ENCODE data around the gene JAM3. TPM values are rescaled to one million over a fixed set of nuclear protein-coding genes. Genes with fewer than 3 reads are reported as not detected.

Gene JAM3
- total and polyA plus RNA-seq, 2 donors (not counting 1 experiment from before 2014, with no cell fraction given), result 13.5 to 29.6 TPM

- intact Hi-C loops (cut with micrococcal nuclease), result no loop called here
- no peak overlapping the region for H3K4me2 ChIP-seq (replicated peaks; ENCODE audit: low read depth, low read length, poor library complexity, severe bottlenecking)
- POLR2A ChIA-PET, result no interaction called here
- no peak overlapping the region for H2AFZ ChIP-seq (ENCODE audit: insufficient read depth, low read depth, low read length, poor library complexity, severe bottlenecking)
- peaks cover 0 to 12% of the 10 kb centered on the region in 2 experiments for H3K36me3 ChIP-seq (replicated peaks in 1 of 2; ENCODE audit: control extremely low read depth in 1 of 2, control insufficient read depth in 1 of 2, extremely low read depth in 1 of 2, insufficient read depth in 2 of 2, low read length in 1 of 2)
- 95% methylated on average over 7 of the region's 7 CpGs for WGBS (ENCODE audit: insufficient coverage)
- no peaks in the 10 kb centered on the region for H3K9me3 ChIP-seq (ENCODE audit: control extremely low read depth in 1 of 3, control insufficient read depth in 2 of 3, insufficient read depth in 1 of 3, low read length in 2 of 3)
- no peaks in the 10 kb centered on the region for H4K20me1 ChIP-seq (ENCODE audit: control insufficient read depth, insufficient read depth, low read length, poor library complexity, severe bottlenecking)
- H3K79me2 ChIP-seq (ENCODE audit: control insufficient read depth, insufficient read depth, low read length), result no peaks in the 10 kb centered on the region
- Mint-ChIP-seq H3K9me3 (ENCODE audit: insufficient read depth) (no peaks in the 10 kb centered on the region), H3K4me1 (no peaks in the 10 kb centered on the region), H3K27me3 (no peaks in the 10 kb centered on the region), H3K27ac (no peak overlapping the region), H3K4me3 (no peak overlapping the region)
- no peaks in the 10 kb centered on the region for H3K27me3 ChIP-seq (replicated peaks in 1 of 4; ENCODE audit: control extremely low read depth in 1 of 4, control insufficient read depth in 3 of 4, insufficient read depth in 4 of 4, low read length in 3 of 4)
- no peak overlapping the region for H3K27ac ChIP-seq (ENCODE audit: low read length in 2 of 2)
- no peaks in the 10 kb centered on the region for H3K4me1 ChIP-seq (ENCODE audit: control insufficient read depth in 2 of 2, insufficient read depth in 2 of 2, low read length in 2 of 2)
- CTCF ChIA-PET, result interaction anchor here (1.0 to 3.3 kb wide), 5 partner anchors 72 to 161 kb away, joined by 3 to 68 read pairs (median 4); no protein-coding TSS in a partner anchor
- no peak for ATAC-seq (ENCODE audit: low read depth)
- H3K4me3 ChIP-seq (ENCODE audit: control extremely low read depth in 1 of 5, extremely low read depth in 1 of 5, insufficient read depth in 1 of 5, low read depth in 2 of 5, low read length in 4 of 5), result no peak overlapping the region
- no peak overlapping the region for H3K9ac ChIP-seq (ENCODE audit: low read length)
- DNase-seq, result no peak
- no peak for TF ChIP-seq EZH2 (IDR thresholded peaks at IDR 0.05; ENCODE audit: borderline replicate concordance, insufficient read depth, low read depth, low read length, poor library complexity, severe bottlenecking)
- TF ChIP-seq CTCF (IDR thresholded peaks at IDR 0.05), result no peak
Observed at GRCh38 chr11:134140961-134141490, 72.2 kb downstream of the JAM3 start.

- 100% methylated on average over 3 of the region's 6 CpGs for WGBS (ENCODE audit: insufficient coverage)
- no peaks in the 10 kb centered on the region for H3K9me3 Mint-ChIP-seq (ENCODE audit: insufficient read depth)
- intact Hi-C loops (cut with micrococcal nuclease), result no loop called here
- H3K36me3 ChIP-seq (replicated peaks in 1 of 2; ENCODE audit: control extremely low read depth in 1 of 2, control insufficient read depth in 1 of 2, extremely low read depth in 1 of 2, insufficient read depth in 2 of 2, low read length in 1 of 2), result peaks cover 0 to 13% of the 10 kb centered on the region in 2 experiments
- no peak overlapping the region for H3K9ac ChIP-seq (ENCODE audit: low read length)
- H4K20me1 ChIP-seq (ENCODE audit: control insufficient read depth, insufficient read depth, low read length, poor library complexity, severe bottlenecking), result no peaks in the 10 kb centered on the region
- no peak overlapping the region for H3K27ac Mint-ChIP-seq
- H3K4me1 Mint-ChIP-seq, result no peaks in the 10 kb centered on the region
- no peak overlapping the region for H3K4me3 Mint-ChIP-seq
- H3K27me3 ChIP-seq (replicated peaks in 1 of 4; ENCODE audit: control extremely low read depth in 1 of 4, control insufficient read depth in 3 of 4, insufficient read depth in 4 of 4, low read length in 3 of 4), result no peaks in the 10 kb centered on the region
- H3K27me3 Mint-ChIP-seq, result no peaks in the 10 kb centered on the region
- no peak overlapping the region for H3K4me2 ChIP-seq (replicated peaks; ENCODE audit: low read depth, low read length, poor library complexity, severe bottlenecking)
- no peak overlapping the region for H2AFZ ChIP-seq (ENCODE audit: insufficient read depth, low read depth, low read length, poor library complexity, severe bottlenecking)
- ChIA-PET POLR2A (no interaction called here), CTCF (interaction anchor here (1.3 kb wide), 1 partner anchor 92 kb away, joined by 12 read pairs; no protein-coding TSS in a partner anchor)
- no peaks in the 10 kb centered on the region for H3K4me1 ChIP-seq (ENCODE audit: control insufficient read depth in 2 of 2, insufficient read depth in 2 of 2, low read length in 2 of 2)
- no peaks in the 10 kb centered on the region for H3K79me2 ChIP-seq (ENCODE audit: control insufficient read depth, insufficient read depth, low read length)
- no peaks in the 10 kb centered on the region for H3K9me3 ChIP-seq (ENCODE audit: control extremely low read depth in 1 of 3, control insufficient read depth in 2 of 3, insufficient read depth in 1 of 3, low read length in 2 of 3)
- no peak overlapping the region for H3K27ac ChIP-seq (ENCODE audit: low read length in 2 of 2)
- H3K4me3 ChIP-seq (ENCODE audit: control extremely low read depth in 1 of 5, extremely low read depth in 1 of 5, insufficient read depth in 1 of 5, low read depth in 2 of 5, low read length in 4 of 5), result no peak overlapping the region
- ATAC-seq (ENCODE audit: low read depth) (no peak), DNase-seq (no peak)
- no peak for TF ChIP-seq EZH2 (IDR thresholded peaks at IDR 0.05; ENCODE audit: borderline replicate concordance, insufficient read depth, low read depth, low read length, poor library complexity, severe bottlenecking)
- TF ChIP-seq CTCF (IDR thresholded peaks at IDR 0.05), result no peak
Observed at GRCh38 chr11:134142536-134142935, 73.7 kb downstream of the JAM3 start.

All from B cell (primary cell).